Fibroblast of the aortic adventitia (primary cell): ENCODE measurements around the gene PRLR. TPM values are rescaled to one million over a fixed set of nuclear protein-coding genes. Genes with fewer than 3 reads are reported as not detected.
"Not testable (repeated sequence)": the region's sequence is repeated elsewhere in the genome, so short reads cannot be mapped to it uniquely, and the experiment has no call there.

ENCODE experiments used
- DNase-seq: peaks from one replicate; pipeline ENCODE4 v3.0.0-alpha.2; 2010; ENCODE audit warnings: low read depth
- H3K4me3 ChIP-seq: 2 replicates; pipeline ENCODE4 v1.5.1; 2011; ENCODE audit warnings: low read depth, mild to moderate bottlenecking, control low read depth, low read length, moderate library complexity
- CTCF ChIP-seq: IDR thresholded peaks from 2 replicates; pipeline ENCODE4 v1.5.1; 2011; ENCODE audit warnings: mild to moderate bottlenecking, low read length, control low read depth, inconsistent platforms; ENCODE audit not compliant: insufficient read depth
- total RNA-seq: library from RNA; depleted of rRNA; stranded (reverse); fragments of >200 nt; gene quantifications from 2 replicates; pipeline ENCODE4 v1.2.3, GENCODE V29; 2012; ENCODE audit warnings: low replicate concordance

Gene PRLR
- total RNA-seq, 1 donor, result 0.63 TPM

GRCh38 chr5:35103637-35104299 lies 126.5 kb downstream of the PRLR start:
- no peak for DNase-seq
- H3K4me3 ChIP-seq, result no peak overlapping the region
- no peak for TF ChIP-seq CTCF

GRCh38 chr5:35101720-35102119 lies 128.6 kb downstream of the PRLR start:
- not testable (repeated sequence) for H3K4me3 ChIP-seq, DNase-seq

GRCh38 chr5:35101016-35101415 lies 129.3 kb downstream of the PRLR start:
- no peak for TF ChIP-seq CTCF
- no peak for DNase-seq
- H3K4me3 ChIP-seq, result no peak overlapping the region

GRCh38 chr5:35098214-35098613 lies 132.1 kb downstream of the PRLR start:
- no peak for DNase-seq
- no peak overlapping the region for H3K4me3 ChIP-seq
- no peak for TF ChIP-seq CTCF

- no peak for TF ChIP-seq CTCF
- H3K4me3 ChIP-seq, result no peak overlapping the region
- DNase-seq, result no peak
Observed at GRCh38 chr5:35096932-35097331, 133.4 kb downstream of the PRLR start.

- TF ChIP-seq CTCF, result no peak
- no peak overlapping the region for H3K4me3 ChIP-seq
- DNase-seq, result no peak
Observed at GRCh38 chr5:35096216-35096615, 134.1 kb downstream of the PRLR start.

- no peak for TF ChIP-seq CTCF
- no peak overlapping the region for H3K4me3 ChIP-seq
- no peak for DNase-seq
Observed at GRCh38 chr5:35095366-35095765, 134.9 kb downstream of the PRLR start.
